ENCODE data around the gene SLC29A2.
A peak's percentile ranks its signal among the peaks of the same experiment; 100 is the strongest.

SLC29A2 gene

GRCh38 chr11:66315921-66316811 lies 55.4 kb downstream of the SLC29A2 start:
- no peak for DNase-seq

- DNase-seq = no peak
Observed at GRCh38 chr11:66315498-66315885, 56.1 kb downstream of the SLC29A2 start.

GRCh38 chr11:66314561-66315497 lies 56.7 kb downstream of the SLC29A2 start:
- DNase-seq = no peak

GRCh38 chr11:66314186-66314501 lies 57.4 kb downstream of the SLC29A2 start:
- no peak for DNase-seq

GRCh38 chr11:66313321-66314185 lies 58.0 kb downstream of the SLC29A2 start:
- DNase-seq = no peak

GRCh38 chr11:66312549-66313320 lies 58.8 kb downstream of the SLC29A2 start:
- peak; percentile 94 for DNase-seq

Measured in DMS153 (cell line).